COR-L47 (cell line): ENCODE results near the gene SCN2B.
A peak's percentile ranks its signal among the peaks of the same experiment; 100 is the strongest.
"Not testable (repeated sequence)": the region's sequence is repeated elsewhere in the genome, so short reads cannot be mapped to it uniquely, and the experiment has no call there.

ENCODE experiments used
- DNase-seq: peaks from one replicate; lab custom pipeline; 2025; lab: John Stamatoyannopoulos, UW

The SCN2B gene

GRCh38 chr11:118206391-118207031 is 30.1 kb upstream of the SCN2B start:
- DNase-seq = no peak

GRCh38 chr11:118205606-118206378 is 29.4 kb upstream of the SCN2B start:
- DNase-seq = no peak

- no peak for DNase-seq
These were observed 26.4 kb upstream of the SCN2B start for GRCh38 chr11:118202599-118203422.

GRCh38 chr11:118201966-118202365 is 25.5 kb upstream of the SCN2B start:
- no peak for DNase-seq

- DNase-seq = no peak
These were observed 24.7 kb upstream of the SCN2B start for GRCh38 chr11:118200901-118201680.

GRCh38 chr11:118200497-118200896 is 24.1 kb upstream of the SCN2B start:
- no peak for DNase-seq

- DNase-seq = no peak
These were observed 22.7 kb upstream of the SCN2B start for GRCh38 chr11:118199135-118199534.

- DNase-seq = peak; percentile 66
These were observed 21.9 kb upstream of the SCN2B start for GRCh38 chr11:118198370-118198769.

GRCh38 chr11:118194835-118195627 is 18.6 kb upstream of the SCN2B start:
- peak; percentile 80 for DNase-seq

- no peak for DNase-seq
These were observed 17.6 kb upstream of the SCN2B start for GRCh38 chr11:118193910-118194566.

- DNase-seq = not testable (repeated sequence)
These were observed 16.4 kb upstream of the SCN2B start for GRCh38 chr11:118192817-118193216.

GRCh38 chr11:118190942-118191506 is 14.6 kb upstream of the SCN2B start:
- DNase-seq = not testable (repeated sequence)

GRCh38 chr11:118186346-118187107 is 10.1 kb upstream of the SCN2B start:
- DNase-seq = no peak

GRCh38 chr11:118184784-118185579 is 8.5 kb upstream of the SCN2B start:
- DNase-seq = no peak

- DNase-seq = not testable (repeated sequence)
These were observed 7.3 kb upstream of the SCN2B start for GRCh38 chr11:118183691-118184090.

GRCh38 chr11:118180300-118180703 is 3.9 kb upstream of the SCN2B start:
- DNase-seq = no peak

GRCh38 chr11:118176778-118177134 is 317 bp upstream of the SCN2B start:
- no peak for DNase-seq
